GM19099 (cell line): Measurements from ENCODE around the gene FRY.

Experiments used
- POLR2A ChIP-seq: IDR thresholded peaks from 3 replicates; pipeline ENCODE4 v1.6.1; 2011; ENCODE audit warnings: low read depth; ENCODE audit not compliant: insufficient read length; ENCODE audit errors: extremely low read depth

FRY gene

GRCh38 chr13:32093006-32093405 lies 61.4 kb downstream of the FRY start:
- no peak for TF ChIP-seq POLR2A

GRCh38 chr13:32098272-32098671 lies 66.7 kb downstream of the FRY start:
- no peak for TF ChIP-seq POLR2A

- no peak for TF ChIP-seq POLR2A
Measured at GRCh38 chr13:32105653-32106313, 74.2 kb downstream of the FRY start.

- TF ChIP-seq POLR2A = no peak
Measured at GRCh38 chr13:32107474-32107873, 75.9 kb downstream of the FRY start.

- no peak for TF ChIP-seq POLR2A
Measured at GRCh38 chr13:32107973-32108372, 76.4 kb downstream of the FRY start.

- no peak for TF ChIP-seq POLR2A
Measured at GRCh38 chr13:32113532-32113931, 82.0 kb downstream of the FRY start.

GRCh38 chr13:32114284-32114950 lies 82.8 kb downstream of the FRY start:
- no peak for TF ChIP-seq POLR2A

GRCh38 chr13:32115066-32115465 lies 83.5 kb downstream of the FRY start:
- TF ChIP-seq POLR2A = no peak

- no peak for TF ChIP-seq POLR2A
Measured at GRCh38 chr13:32116210-32116609, 84.6 kb downstream of the FRY start.

- no peak for TF ChIP-seq POLR2A
Measured at GRCh38 chr13:32117001-32117400, 85.4 kb downstream of the FRY start.

- no peak for TF ChIP-seq POLR2A
Measured at GRCh38 chr13:32117701-32118100, 86.1 kb downstream of the FRY start.

- TF ChIP-seq POLR2A = no peak
Measured at GRCh38 chr13:32121316-32121715, 89.7 kb downstream of the FRY start.

- no peak for TF ChIP-seq POLR2A
Measured at GRCh38 chr13:32124743-32125142, 93.2 kb downstream of the FRY start.

GRCh38 chr13:32125221-32125689 lies 93.7 kb downstream of the FRY start:
- no peak for TF ChIP-seq POLR2A

GRCh38 chr13:32125751-32126150 lies 94.2 kb downstream of the FRY start:
- TF ChIP-seq POLR2A = no peak

GRCh38 chr13:32126278-32126677 lies 94.7 kb downstream of the FRY start:
- no peak for TF ChIP-seq POLR2A

- no peak for TF ChIP-seq POLR2A
Measured at GRCh38 chr13:32126756-32127155, 95.2 kb downstream of the FRY start.

GRCh38 chr13:32127691-32128090 lies 96.1 kb downstream of the FRY start:
- TF ChIP-seq POLR2A = no peak
